Cardiac septum (tissue), 1 donor: ENCODE data around the gene HOXB9. TPM values are rescaled to one million over a fixed set of nuclear protein-coding genes. Genes with fewer than 3 reads are reported as not detected.

ENCODE experiments used
- DNase-seq: peaks from one replicate; pipeline ENCODE4 v3.0.0-alpha.2; 2020; ENCODE audit warnings: low spot score
- intact Hi-C: fragments of 100-400 bp; cut with DNase I; formaldehyde crosslinking; loops from one replicate; pipeline ENCODE4 v1.14.0; 2022
- microRNA-seq: library from miRNA; unstranded; fragments of <30 nt; microRNA quantifications from one replicate; pipeline ENCODE4 v1.2.0, GENCODE V29; 2020
- total RNA-seq: library from RNA; stranded (reverse); fragmentation: NEBNext Ultra II Directional; extraction: Animal tissue kit (Norgen Biotek cat#: 25700); gene quantifications from one replicate; pipeline ENCODE4 v1.2.1, GENCODE V29; 2021
- donor health status: DM: no; HTN: no; CAD: no.

The HOXB9 gene
- total RNA-seq, 1 donor from 2014 or later, result not detected

DNA sequence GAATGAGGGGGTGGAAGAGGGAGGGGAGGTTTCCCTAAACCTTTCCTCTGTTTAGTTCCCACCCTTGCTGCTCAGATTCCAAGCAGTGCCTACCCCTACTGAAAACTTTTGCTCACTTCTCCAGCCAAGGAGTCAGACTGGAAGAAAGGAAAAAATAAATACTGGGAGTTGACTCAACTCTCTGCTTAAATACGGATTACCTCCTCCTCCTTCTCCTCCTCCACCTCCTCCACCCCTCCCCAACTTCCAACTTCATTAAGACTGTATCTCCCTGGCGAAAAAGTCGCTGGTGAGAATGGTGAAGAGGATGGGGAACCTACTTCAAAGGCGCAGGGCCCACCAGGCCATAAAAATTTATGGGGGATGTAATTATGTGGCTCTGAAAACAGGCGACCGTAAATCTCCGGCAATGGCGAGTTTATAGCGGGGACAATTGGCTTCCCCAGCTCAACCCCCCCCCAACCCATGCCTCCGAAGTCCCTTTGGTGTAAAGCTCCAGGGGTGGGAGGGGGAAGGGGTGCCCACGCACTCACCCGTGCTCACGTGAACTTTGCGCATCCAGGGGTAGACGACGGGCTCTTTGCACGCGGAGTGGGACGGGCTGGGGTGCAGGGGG, 48.7 kb downstream of the HOXB9 start:
- no peak for DNase-seq
- intact Hi-C loops, result no loop called here

DNA sequence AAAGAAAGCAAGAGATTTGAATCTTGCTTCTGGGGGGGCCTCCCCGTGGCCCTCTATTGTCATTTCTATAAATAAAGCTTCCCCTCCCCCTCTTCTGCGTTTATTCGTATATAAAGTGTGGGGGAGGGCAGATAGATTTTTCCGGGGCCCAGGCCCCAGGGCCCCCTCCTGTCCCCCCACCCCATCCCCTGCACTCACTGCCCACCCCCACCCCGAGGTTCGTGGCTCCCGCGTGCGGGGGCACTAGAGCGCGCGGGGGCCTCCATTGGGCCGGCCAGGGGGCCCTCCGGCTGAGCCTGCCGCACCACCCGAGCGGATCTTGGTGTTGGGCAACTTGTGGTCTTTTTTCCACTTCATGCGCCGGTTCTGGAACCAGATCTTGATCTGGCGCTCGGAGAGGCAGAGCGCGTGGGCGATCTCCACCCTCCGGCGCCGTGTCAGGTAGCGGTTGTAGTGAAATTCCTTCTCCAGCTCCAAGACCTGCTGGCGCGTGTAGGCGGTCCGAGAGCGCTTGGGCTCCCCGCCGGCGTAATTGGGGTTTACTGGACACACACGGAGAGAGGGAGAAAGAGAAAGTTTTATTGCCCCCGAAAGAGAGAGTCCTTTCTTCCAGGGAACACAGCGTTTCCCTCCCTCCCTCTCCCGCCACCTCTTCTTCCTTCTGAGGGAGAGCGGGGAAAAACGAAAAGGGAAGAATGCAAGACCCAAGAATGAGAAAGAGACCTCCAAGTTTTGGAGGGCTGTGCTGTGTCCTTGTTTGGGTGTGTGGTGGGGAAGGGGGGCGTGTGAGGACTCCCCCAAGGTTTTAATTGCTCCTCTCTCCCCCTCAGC, 49.5 kb downstream of the HOXB9 start:
- intact Hi-C loops, result no loop called here
- DNase-seq, result no peak

DNA sequence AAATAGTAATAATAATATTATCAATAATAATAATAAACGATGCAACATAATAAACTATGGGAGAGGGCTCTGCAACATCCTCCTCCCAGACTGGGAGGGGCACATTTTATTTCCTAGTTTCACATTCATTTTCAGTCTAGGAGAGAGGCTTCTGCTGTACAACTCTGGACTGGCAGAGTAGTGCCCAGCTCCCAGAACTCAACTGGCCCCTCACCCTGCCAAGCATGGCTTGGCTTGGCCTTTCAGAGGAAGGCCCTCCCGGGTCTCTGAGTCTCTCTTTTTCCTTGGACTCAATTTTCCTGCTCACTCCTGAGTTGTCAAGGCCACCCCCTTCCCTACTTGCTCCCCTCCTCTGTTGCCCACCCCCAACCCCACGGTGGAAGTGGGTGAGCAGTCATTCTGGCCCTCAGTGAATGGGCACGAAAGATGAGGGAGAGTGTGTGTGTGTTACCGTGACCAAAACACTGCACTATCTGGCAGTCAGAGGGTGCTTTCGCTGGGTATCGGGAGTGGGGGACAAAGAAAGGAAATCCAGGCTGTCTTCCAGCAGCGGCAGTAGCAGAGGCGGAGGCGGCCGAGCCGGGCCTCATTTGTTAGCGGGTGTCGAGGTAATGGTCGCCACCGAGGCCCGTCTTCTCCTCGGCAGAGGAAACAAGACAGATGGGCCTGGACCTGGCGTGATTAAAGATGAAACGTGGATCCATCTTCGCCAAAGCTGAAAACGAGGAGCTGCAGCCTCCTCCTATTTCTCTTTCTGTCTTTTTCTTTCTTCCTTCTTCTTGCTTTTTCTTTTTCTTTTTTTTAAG, 50.3 kb downstream of the HOXB9 start:
- intact Hi-C loops, result no loop called here

DNA sequence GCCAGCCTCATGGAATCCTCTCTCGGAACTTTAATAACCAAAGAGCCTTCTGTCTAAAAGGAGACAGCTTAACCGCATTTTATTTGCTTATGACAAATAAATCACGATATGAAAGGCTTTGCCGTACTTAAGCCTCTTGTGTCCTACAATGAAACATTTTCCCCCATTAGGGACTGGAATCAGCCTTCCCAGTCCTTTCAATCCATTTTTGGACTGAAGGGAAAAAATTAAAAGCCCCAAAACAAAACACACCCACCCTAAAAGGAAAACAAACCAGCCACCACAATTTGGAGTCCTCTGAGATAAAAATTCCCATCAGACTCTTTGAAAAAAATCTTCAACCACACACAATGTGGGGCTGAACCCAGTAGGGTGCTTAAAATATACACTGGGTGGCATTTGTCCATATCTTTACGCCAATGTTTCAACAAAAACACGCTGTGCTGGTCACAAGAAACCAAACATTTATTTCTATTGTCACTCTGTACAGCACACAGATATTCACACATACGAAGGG, 51.0 kb downstream of the HOXB9 start:
- intact Hi-C loops, result no loop called here
- no peak for DNase-seq

More for the DNA sequence above, 50.3 kb downstream of the HOXB9 start:
- DNase-seq, result no peak

DNA sequence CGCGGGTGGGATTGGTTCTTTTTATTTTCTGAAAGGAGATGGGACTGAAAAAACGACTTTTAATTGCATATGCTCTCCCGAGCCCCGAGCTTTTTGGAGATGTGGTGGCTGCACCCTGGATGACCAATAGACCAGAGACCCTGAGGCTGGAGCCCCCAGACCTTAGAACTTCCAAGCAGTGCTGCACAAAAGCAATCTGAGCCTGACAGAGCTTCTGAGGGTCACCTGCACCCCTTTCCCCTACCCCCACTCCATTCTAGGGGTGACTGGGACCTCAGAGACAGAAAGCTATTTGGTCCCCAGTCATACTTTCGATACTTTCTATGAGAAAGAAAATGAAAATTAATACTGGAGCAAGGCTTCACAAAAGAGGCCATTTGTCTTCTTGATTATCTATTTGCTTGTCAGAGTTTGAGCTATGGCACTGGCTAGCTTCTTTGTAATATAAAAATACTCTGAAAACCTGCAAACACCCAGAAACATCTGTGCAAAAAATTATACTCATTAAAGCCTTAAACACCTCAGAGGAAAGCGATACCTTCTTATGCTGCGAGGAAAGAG, 51.6 kb downstream of the HOXB9 start:
- intact Hi-C loops, result no loop called here
- DNase-seq, result no peak

DNA sequence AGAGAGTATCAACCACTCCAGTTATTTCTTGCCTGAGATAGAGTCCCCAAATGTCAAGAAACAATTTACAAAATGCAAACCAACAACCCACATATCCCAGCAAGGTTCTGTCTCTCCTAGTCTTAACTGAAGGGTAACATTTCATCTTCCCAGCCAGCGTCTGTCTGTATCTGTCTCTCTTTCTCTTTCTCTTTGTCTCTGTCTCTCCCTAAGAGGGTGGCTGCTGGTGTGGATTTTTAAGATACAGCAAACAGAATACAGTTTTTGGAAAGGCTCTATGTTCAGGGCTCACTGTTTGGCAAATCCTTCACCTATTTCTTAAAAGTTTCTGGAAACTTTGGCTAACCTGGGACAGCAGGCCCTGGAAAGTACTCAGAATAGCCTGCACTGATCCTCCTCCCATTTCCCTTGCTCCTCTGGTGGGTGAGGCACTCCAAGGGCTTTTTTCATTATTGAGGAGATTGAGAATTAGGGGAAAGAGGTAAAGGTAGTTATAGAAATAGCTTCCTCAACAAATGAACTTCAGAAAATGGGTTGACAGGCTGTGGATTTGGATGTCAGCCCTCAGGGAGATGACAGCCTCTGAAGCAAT, 54.2 kb downstream of the HOXB9 start:
- intact Hi-C loops, result no loop called here
- DNase-seq, result no peak

Small RNA genes lying within 50 kb of the gene (microRNA-seq; reads per million reads assigned to microRNA genes)
- not detected for gene MIR196A1

Other genes starting within 250 kb of the HOXB9 start
- gene SKAP1, start 196.1 kb downstream of the HOXB9 start, total RNA-seq, result not detected
- gene HOXB1, start 95.3 kb downstream of the HOXB9 start, total RNA-seq, result not detected
- gene HOXB2, start 81.2 kb downstream of the HOXB9 start, total RNA-seq, result 4.9 TPM
- gene HOXB4, start 48.0 kb downstream of the HOXB9 start, total RNA-seq, result 1.6 TPM
- 4.2 TPM for gene HOXB3, start 36.1 kb downstream of the HOXB9 start, total RNA-seq
- gene HOXB5, start 32.6 kb downstream of the HOXB9 start, total RNA-seq, result not detected
- 0.92 TPM for gene HOXB6, start 21.4 kb downstream of the HOXB9 start, total RNA-seq
- 0.22 TPM for gene HOXB7, start 15.3 kb downstream of the HOXB9 start, total RNA-seq
- not detected for gene HOXB8, start 11.1 kb downstream of the HOXB9 start, total RNA-seq
- not detected for gene PRAC1, start 96.2 kb upstream of the HOXB9 start, total RNA-seq
- gene PRAC2, start 96.8 kb upstream of the HOXB9 start, total RNA-seq, result not detected
- gene HOXB13, start 102.4 kb upstream of the HOXB9 start, total RNA-seq, result 0.05 TPM
- gene TTLL6, start 190.9 kb upstream of the HOXB9 start, total RNA-seq, result not detected
- gene CALCOCO2, start 204.7 kb upstream of the HOXB9 start, total RNA-seq, result 163 TPM